RWPE2 (cell line): ENCODE data around the gene WDR18.

ENCODE experiments used
- ATAC-seq: fragments of 200-7000 bp; cut with Tn5 transposase; 3 replicates; pipeline ENCODE4 v1.9.1; 2021; ENCODE audit warnings: low read depth
- DNase-seq: peaks from one replicate; pipeline ENCODE4 v3.0.0-alpha.2; 2020; ENCODE audit warnings: low spot score
- H3K27ac ChIP-seq: fragments of 450-650 bp; 2 replicates; pipeline ENCODE4 v1.5.1; 2017; ENCODE audit warnings: mild to moderate bottlenecking; ENCODE audit not compliant: poor library complexity, severe bottlenecking
- H3K27me3 ChIP-seq: fragments of 250-450 bp; sonication (Bioruptor Pico); 2 replicates; pipeline ENCODE4 v1.5.1; 2021; ENCODE audit warnings: mild to moderate bottlenecking, moderate library complexity; ENCODE audit not compliant: insufficient read depth, poor library complexity, severe bottlenecking
- H3K36me3 ChIP-seq: fragments of 250-450 bp; sonication (Bioruptor Pico); 2 replicates; pipeline ENCODE4 v1.5.1; 2020; ENCODE audit warnings: low read depth, mild to moderate bottlenecking, moderate library complexity
- H3K4me1 ChIP-seq: fragments of 250-450 bp; sonication (Bioruptor Pico); 2 replicates; pipeline ENCODE4 v1.5.1; 2021; ENCODE audit warnings: mild to moderate bottlenecking, moderate library complexity; ENCODE audit not compliant: insufficient read depth, poor library complexity, severe bottlenecking
- H3K4me3 ChIP-seq: fragments of 250-450 bp; sonication (Bioruptor Pico); 2 replicates; pipeline ENCODE4 v1.5.1; 2021; ENCODE audit warnings: mild to moderate bottlenecking, moderate library complexity; ENCODE audit not compliant: severe bottlenecking
- H3K9me3 ChIP-seq: fragments of 250-450 bp; sonication (Bioruptor Pico); 2 replicates; pipeline ENCODE4 v1.5.1; 2021; ENCODE audit warnings: mild to moderate bottlenecking, moderate library complexity; ENCODE audit not compliant: severe bottlenecking
- CTCF ChIP-seq: fragments of 450-650 bp; IDR thresholded peaks from one replicate; pipeline ENCODE4 v1.5.1; 2017; ENCODE audit warnings: mild to moderate bottlenecking, moderate library complexity; ENCODE audit not compliant: poor library complexity, severe bottlenecking

WDR18 gene

GRCh38 chr19:948842-949496 lies 35.2 kb upstream of the WDR18 start:
- no peaks in the 10 kb centered on the region for H3K9me3 ChIP-seq
- H3K36me3 ChIP-seq: no peaks in the 10 kb centered on the region
- H3K27me3 ChIP-seq: no peaks in the 10 kb centered on the region
- H3K4me3 ChIP-seq: no peak overlapping the region
- TF ChIP-seq CTCF: no peak
- H3K4me1 ChIP-seq: peaks cover 9% of the 10 kb centered on the region
- DNase-seq (no peak), ATAC-seq (no peak)
- no peak overlapping the region for H3K27ac ChIP-seq

GRCh38 chr19:950352-951066 lies 33.6 kb upstream of the WDR18 start:
- Histone ChIP-seq H3K9me3 (no peaks in the 10 kb centered on the region), H3K4me3 (no peak overlapping the region), H3K27me3 (no peaks in the 10 kb centered on the region), H3K4me1 (peaks cover 9% of the 10 kb centered on the region), H3K27ac (no peak overlapping the region), H3K36me3 (no peaks in the 10 kb centered on the region)
- TF ChIP-seq CTCF: no peak
- ATAC-seq (no peak), DNase-seq (no peak)

- H3K4me1 ChIP-seq: peaks cover 15% of the 10 kb centered on the region
- no peak for TF ChIP-seq CTCF
- DNase-seq (no peak), ATAC-seq (no peak)
- H3K27me3 ChIP-seq: no peaks in the 10 kb centered on the region
- no peaks in the 10 kb centered on the region for H3K9me3 ChIP-seq
- no peaks in the 10 kb centered on the region for H3K36me3 ChIP-seq
- no peak overlapping the region for H3K4me3 ChIP-seq
- no peak overlapping the region for H3K27ac ChIP-seq
Observed at GRCh38 chr19:952049-952679, 32.0 kb upstream of the WDR18 start.

- peak; percentile 49 for DNase-seq
- Histone ChIP-seq H3K4me1 (peaks cover 18% of the 10 kb centered on the region), H3K27ac (no peak overlapping the region), H3K9me3 (no peaks in the 10 kb centered on the region), H3K27me3 (no peaks in the 10 kb centered on the region), H3K36me3 (no peaks in the 10 kb centered on the region), H3K4me3 (no peak overlapping the region)
- TF ChIP-seq CTCF: no peak
- no peak for ATAC-seq
Observed at GRCh38 chr19:952680-953444, 31.3 kb upstream of the WDR18 start.
